SK-N-SH (cell line): ENCODE results near the gene NXPH4. TPM values are rescaled to one million over a fixed set of nuclear protein-coding genes. Genes with fewer than 3 reads are reported as not detected.

ENCODE experiments used
- CTCF ChIA-PET: fragments of 300-600, 350-600 bp; formaldehyde crosslinking; extraction: SDS; loops from one replicate; lab custom pipeline; 2021; lab: Yijun Ruan, JAX
- POLR2A ChIA-PET: fragments of 350-600 bp; sonication (Branson Sonifier 250); formaldehyde crosslinking; extraction: SDS; loops from one replicate; lab custom pipeline; 2020; ENCODE audit warnings: antibody characterized with exemption, inconsistent platforms; lab: Yijun Ruan, JAX
- DNase-seq: peaks from one replicate; pipeline ENCODE4 v3.0.0; 2012
- H2AFZ ChIP-seq: fragments of 200-600 bp; sonication (generic); 2 replicates; pipeline ENCODE4 v1.8.1; 2016; ENCODE audit warnings: antibody characterized with exemption, mild to moderate bottlenecking, low read depth
- H3F3A ChIP-seq: fragments of 200-600 bp; sonication (generic); replicated peaks from 2 replicates; pipeline ENCODE3; 2016; ENCODE audit warnings: antibody characterized with exemption, mild to moderate bottlenecking; ENCODE audit not compliant: insufficient read depth
- H3K27ac ChIP-seq, 2 experiments: fragments of 200-500 bp in 1 of 2; fragments of 200-600 bp in 1 of 2; sonication (Bioruptor generic) in 1 of 2; sonication (generic), shearing (Covaris generic) in 1 of 2; 2 replicates each; pipeline versions ENCODE4 v1.5.1 to v1.6.1; 2014 to 2016; ENCODE audit warnings: low read depth in 2 of 2, inconsistent platforms in 1 of 2, low read length in 1 of 2, mild to moderate bottlenecking in 1 of 2, mixed read lengths in 1 of 2
- H3K27me3 ChIP-seq: fragments of 200-600 bp; sonication (generic), shearing (Covaris generic); 2 replicates; pipeline ENCODE4 v1.6.1; 2016; ENCODE audit warnings: mixed run types; ENCODE audit not compliant: insufficient read depth
- H3K36me3 ChIP-seq, 2 experiments: fragments of 200-500 bp in 1 of 2; fragments of 200-600 bp in 1 of 2; sonication (Bioruptor generic) in 1 of 2; sonication (generic) in 1 of 2; replicated peaks in 1 of 2; 2 replicates each; pipeline versions ENCODE3 to v1.5.1; 2014 to 2016; ENCODE audit warnings: low read length in 1 of 2, mild to moderate bottlenecking in 1 of 2; ENCODE audit not compliant: insufficient read depth in 2 of 2, control insufficient read depth in 1 of 2
- H3K4me1 ChIP-seq, 2 experiments: fragments of 200-500 bp in 1 of 2; fragments of 200-600 bp in 1 of 2; sonication (Bioruptor generic) in 1 of 2; sonication (generic), shearing (Covaris generic) in 1 of 2; 2 replicates each; pipeline versions ENCODE4 v1.5.1 to v1.6.1; 2014 to 2016; ENCODE audit warnings: low read depth in 1 of 2, low read length in 1 of 2, mixed run types in 1 of 2; ENCODE audit not compliant: insufficient read depth in 2 of 2, control insufficient read depth in 1 of 2
- H3K4me2 ChIP-seq: fragments of 200-600 bp; sonication (generic), shearing (Covaris generic); 2 replicates; pipeline ENCODE4 v1.6.1; 2017; ENCODE audit warnings: mixed run types
- H3K4me3 ChIP-seq, 2 experiments: fragments of 200-500 bp in 1 of 2; fragments of 200-600 bp in 1 of 2; sonication (Bioruptor generic) in 1 of 2; sonication (generic), shearing (Covaris generic) in 1 of 2; 2 replicates each; pipeline versions ENCODE4 v1.5.1 to v1.8.1; 2014 to 2016; ENCODE audit warnings: low read depth in 2 of 2, inconsistent platforms in 1 of 2, low read length in 1 of 2, mild to moderate bottlenecking in 1 of 2, mixed read lengths in 1 of 2, moderate library complexity in 1 of 2
- H3K79me2 ChIP-seq: fragments of 200-600 bp; sonication (generic); 2 replicates; pipeline ENCODE4 v1.8.1; 2017; ENCODE audit warnings: mild to moderate bottlenecking; ENCODE audit not compliant: insufficient read depth
- H3K9ac ChIP-seq: fragments of 200-600 bp; sonication (generic); 2 replicates; pipeline ENCODE4 v1.6.1; 2017; ENCODE audit warnings: mixed run types
- H3K9me2 ChIP-seq: fragments of 200-600 bp; sonication (generic); 2 replicates; pipeline ENCODE4 v1.6.1; 2017; ENCODE audit warnings: mixed run types
- H3K9me3 ChIP-seq: fragments of 200-600 bp; sonication (generic); 2 replicates; pipeline ENCODE4 v1.6.1; 2017; ENCODE audit warnings: mixed run types, mild to moderate bottlenecking, moderate library complexity
- H4K20me1 ChIP-seq: fragments of 200-600 bp; sonication (generic); 2 replicates; pipeline ENCODE4 v1.6.1; 2017; ENCODE audit warnings: mild to moderate bottlenecking, mixed run types; ENCODE audit not compliant: insufficient read depth
- CHD2 ChIP-seq: fragments of 150-350 bp; IDR thresholded peaks from 2 replicates; pipeline ENCODE4 v1.6.1; 2018; ENCODE audit warnings: low read length; ENCODE audit not compliant: partially characterized antibody
- ELF1 ChIP-seq: IDR thresholded peaks from 2 replicates; pipeline ENCODE4 v1.4.0; 2012
- EZH2phosphoT487 ChIP-seq: fragments of 200-600 bp; sonication (generic); IDR thresholded peaks from 2 replicates; pipeline ENCODE4 v1.6.1; 2017; ENCODE audit warnings: low read depth, mixed run types, mild to moderate bottlenecking, antibody characterized with exemption, moderate library complexity, borderline replicate concordance
- FOXJ3 ChIP-seq: sonication (generic); formaldehyde crosslinking; IDR thresholded peaks from 2 replicates; pipeline ENCODE4 v1.5.1; 2020; ENCODE audit warnings: mild to moderate bottlenecking, missing genetic modification reagents
- GATA2 ChIP-seq: sonication (generic); formaldehyde crosslinking; IDR thresholded peaks from 2 replicates; pipeline ENCODE4 v1.5.0; 2020; ENCODE audit warnings: mild to moderate bottlenecking, missing genetic modification reagents
- JUND ChIP-seq: IDR thresholded peaks from 2 replicates; pipeline ENCODE4 v1.4.0; 2012
- NFIC ChIP-seq: IDR thresholded peaks from 2 replicates; pipeline ENCODE4 v1.4.0; 2012; ENCODE audit warnings: borderline replicate concordance
- PBX3 ChIP-seq: IDR thresholded peaks from 2 replicates; pipeline ENCODE4; 2012
- POLR2AphosphoS5 ChIP-seq: IDR thresholded peaks from 2 replicates; pipeline ENCODE4 v1.6.1; 2012; ENCODE audit warnings: low read depth, low read length
- RFX5 ChIP-seq: IDR thresholded peaks from 2 replicates; pipeline ENCODE4 v1.6.1; 2012; ENCODE audit warnings: mild to moderate bottlenecking, improper control_type of control experiment, low read length
- RXRA ChIP-seq: IDR thresholded peaks from 2 replicates; pipeline ENCODE4 v1.4.0; 2012; ENCODE audit warnings: low read depth, mild to moderate bottlenecking, borderline replicate concordance
- TEAD4 ChIP-seq: IDR thresholded peaks from 2 replicates; pipeline ENCODE4 v1.4.0; 2012; ENCODE audit warnings: mild to moderate bottlenecking, borderline replicate concordance; ENCODE audit not compliant: insufficient read depth
- ZBTB33 ChIP-seq: IDR thresholded peaks from 2 replicates; pipeline ENCODE4 v1.4.0; 2012; ENCODE audit warnings: low read depth, borderline replicate concordance
- WGBS: methylation state at CpG from one replicate; pipeline ENCODE4 v1.1.6; 2017; ENCODE audit warnings: low lambda C conversion rate; 5-methylcytosine and 5-hydroxymethylcytosine counted together
- polyA plus RNA-seq, 3 experiments: library from polyadenylated mRNA; depleted of rRNA; stranded (reverse); fragments of >200 nt; gene quantifications; 2 replicates each; pipeline ENCODE4 v1.2.3, GENCODE V29; 2012

Gene NXPH4
- polyA plus RNA-seq, 1 of the 3 experiments (the other 2 are of a cell fraction): 0.31 TPM

GRCh38 chr12:57232156-57232756, 15.7 kb downstream of the NXPH4 start:
- Histone ChIP-seq H3K27ac (no peak overlapping the region), H3K27me3 (no peaks in the 10 kb centered on the region), H3K4me3 (no peak overlapping the region), H4K20me1 (no peaks in the 10 kb centered on the region), H3K9ac (no peak overlapping the region), H3F3A (peaks cover 3% of the 10 kb centered on the region), H3K36me3 (peaks cover 22 to 37% of the 10 kb centered on the region in 2 experiments), H2AFZ (no peak overlapping the region), H3K9me2 (no peaks in the 10 kb centered on the region), H3K4me2 (no peak overlapping the region), H3K79me2 (peaks cover 28% of the 10 kb centered on the region), H3K9me3 (no peaks in the 10 kb centered on the region), H3K4me1 (peaks cover 0 to 31% of the 10 kb centered on the region in 2 experiments; a peak in 1 of 4 replicates)
- 96% methylated on average over 9 of the region's 19 CpGs for WGBS
- ChIA-PET POLR2A (no interaction called here), CTCF (interaction anchor here (0.7 to 31.5 kb wide), 4 partner anchors 8 to 231 kb away, joined by 3 to 937 read pairs (median 138); partner anchors contain the start of gene NXPH4)
- DNase-seq: no peak
- no peak for TF ChIP-seq RFX5
- no peak for TF ChIP-seq FOXJ3 (CRISPR knock-in tag)
- TF ChIP-seq JUND: no peak
- TF ChIP-seq GATA2 (CRISPR knock-in tag): no peak
- no peak for TF ChIP-seq TEAD4
- no peak for TF ChIP-seq PBX3
- no peak for TF ChIP-seq EZH2phosphoT487
- no peak for TF ChIP-seq ELF1
- TF ChIP-seq ZBTB33: no peak

GRCh38 chr12:57233357-57234232, 17.0 kb downstream of the NXPH4 start:
- Histone ChIP-seq H3K27me3 (no peaks in the 10 kb centered on the region), H3F3A (peaks cover 5% of the 10 kb centered on the region), H3K4me1 (peaks cover 0 to 37% of the 10 kb centered on the region in 2 experiments; a peak in 1 of 4 replicates), H3K36me3 (peaks cover 22 to 37% of the 10 kb centered on the region in 2 experiments), H4K20me1 (no peaks in the 10 kb centered on the region), H3K9ac (no peak overlapping the region), H3K27ac (no peak overlapping the region), H3K9me2 (no peaks in the 10 kb centered on the region), H3K4me3 (no peak overlapping the region), H2AFZ (no peak overlapping the region), H3K4me2 (no peak overlapping the region), H3K9me3 (no peaks in the 10 kb centered on the region), H3K79me2 (peaks cover 28% of the 10 kb centered on the region)
- 91% methylated on average over 11 of the region's 15 CpGs for WGBS
- ChIA-PET CTCF (interaction anchor here (0.5 to 31.5 kb wide), 6 partner anchors 7 to 1045 kb away, joined by 3 to 937 read pairs (median 5); partner anchors contain the start of genes NXPH4 and STAC3), POLR2A (no interaction called here)
- no peak for DNase-seq
- TF ChIP-seq NFIC: no peak
- no peak for TF ChIP-seq RXRA
- no peak for TF ChIP-seq POLR2AphosphoS5
- TF ChIP-seq JUND: no peak
- TF ChIP-seq ZBTB33: no peak
- no peak for TF ChIP-seq CHD2
